HG02798 (cell line): ENCODE data around the gene IQCF6.
"Not testable (repeated sequence)": the region's sequence is repeated elsewhere in the genome, so short reads cannot be mapped to it uniquely, and the experiment has no call there.

Source experiments
- ATAC-seq: cut with Tn5 transposase; IDR thresholded peaks from one replicate; pipeline ENCODE4 v1.9.1; 2021; ENCODE audit warnings: mild to moderate bottlenecking; ENCODE audit not compliant: unreplicated experiment, poor library complexity

Gene IQCF6

GRCh38 chr3:51777985-51778384 lies 1.1 kb downstream of the IQCF6 start:
- ATAC-seq, result no peak

GRCh38 chr3:51773529-51774056 lies 5.4 kb downstream of the IQCF6 start:
- ATAC-seq, result no peak

- ATAC-seq, result no peak
Measured at GRCh38 chr3:51759203-51759602, 19.8 kb downstream of the IQCF6 start.

GRCh38 chr3:51753763-51754750 lies 25.0 kb downstream of the IQCF6 start:
- ATAC-seq, result not testable (repeated sequence)

- no peak for ATAC-seq
Measured at GRCh38 chr3:51751287-51751686, 27.8 kb downstream of the IQCF6 start.

- ATAC-seq, result no peak
Measured at GRCh38 chr3:51750878-51751277, 28.2 kb downstream of the IQCF6 start.

- no peak for ATAC-seq
Measured at GRCh38 chr3:51748327-51748726, 30.7 kb downstream of the IQCF6 start.

- no peak for ATAC-seq
Measured at GRCh38 chr3:51747840-51748239, 31.2 kb downstream of the IQCF6 start.

GRCh38 chr3:51742978-51743377 lies 36.1 kb downstream of the IQCF6 start:
- ATAC-seq, result not testable (repeated sequence)

GRCh38 chr3:51742320-51742719 lies 36.7 kb downstream of the IQCF6 start:
- ATAC-seq, result not testable (repeated sequence)

- no peak for ATAC-seq
Measured at GRCh38 chr3:51739110-51739509, 39.9 kb downstream of the IQCF6 start.

GRCh38 chr3:51735950-51736349 lies 43.1 kb downstream of the IQCF6 start:
- ATAC-seq, result no peak

GRCh38 chr3:51735039-51735438 lies 44.0 kb downstream of the IQCF6 start:
- no peak for ATAC-seq

GRCh38 chr3:51734572-51734907 lies 44.5 kb downstream of the IQCF6 start:
- ATAC-seq, result no peak

GRCh38 chr3:51733859-51734571 lies 45.0 kb downstream of the IQCF6 start:
- ATAC-seq, result no peak

GRCh38 chr3:51729042-51729633 lies 49.9 kb downstream of the IQCF6 start:
- no peak for ATAC-seq
